Esophagus muscularis mucosa (tissue), 4 donors: ENCODE results near the gene CTNNA3. TPM values are rescaled to one million over a fixed set of nuclear protein-coding genes. Genes with fewer than 3 reads are reported as not detected.

ENCODE experiments used
- DNase-seq: peaks from one replicate; pipeline ENCODE4 v3.0.0-alpha.2; 2017; ENCODE audit errors: extremely low spot score
- H3K27ac ChIP-seq, 4 donors: fragments of 200-600 bp; sonication (generic); replicated peaks in 1 of 4; 1 replicate in 3 of 4; 2 replicates in 1 of 4; pipeline ENCODE4 v1.5.1; 2016 to 2019; ENCODE audit warnings: mild to moderate bottlenecking in 1 of 4
- H3K27me3 ChIP-seq, 4 donors: fragments of 200-600 bp; sonication (generic); one replicate each; pipeline versions ENCODE4 v1.5.1 to v1.6.0; 2016 to 2019
- H3K36me3 ChIP-seq, 4 donors: fragments of 200-600 bp; sonication (generic); one replicate each; pipeline ENCODE4 v1.5.1; 2016 to 2019
- H3K4me1 ChIP-seq, 4 donors: fragments of 200-600 bp; sonication (generic); one replicate each; pipeline ENCODE4 v1.5.1; 2016 to 2019
- H3K4me3 ChIP-seq, 4 donors: fragments of 200-600 bp; sonication (generic); 1 replicate in 2 of 4; 2 replicates in 2 of 4; pipeline ENCODE4 v1.5.1; 2016 to 2019; ENCODE audit warnings: mild to moderate bottlenecking in 4 of 4, moderate library complexity in 1 of 4
- H3K9me3 ChIP-seq, 4 donors: fragments of 200-600 bp; sonication (generic); 1 replicate in 3 of 4; 2 replicates in 1 of 4; pipeline ENCODE4 v1.5.1; 2016 to 2019
- EP300 ChIP-seq: sonication (generic); formaldehyde crosslinking; IDR thresholded peaks from one replicate; pipeline ENCODE4 v1.6.1; 2017; ENCODE audit warnings: antibody characterized with exemption
- POLR2A ChIP-seq: fragments of 450-650 bp; IDR thresholded peaks from one replicate; pipeline ENCODE4 v1.6.1; 2017; ENCODE audit warnings: antibody characterized with exemption, moderate library complexity, mild to moderate bottlenecking, low read depth
- POLR2AphosphoS5 ChIP-seq, 2 donors: sonication (generic); formaldehyde crosslinking; IDR thresholded peaks; one replicate each; pipeline ENCODE4 v1.6.1; 2017; ENCODE audit warnings: antibody characterized with exemption in 2 of 2
- WGBS: methylation state at CpG from one replicate; pipeline ENCODE4 v1.1.5; 2018; 5-methylcytosine and 5-hydroxymethylcytosine counted together
- intact Hi-C: fragments of 100-400 bp; cut with DNase I; formaldehyde crosslinking; loops from one replicate; pipeline ENCODE4 v1.15.1; 2023
- total RNA-seq, 4 donors: library from RNA; depleted of rRNA; stranded (reverse); fragments of >200 nt; gene quantifications; one replicate each; pipeline versions ENCODE4 v1.1.0 to v1.2.1, GENCODE V29; 2016
- TF ChIP-seq, protein P1 (sequence below), 3 experiments: fragments of 200-600 bp in 2 of 3; fragments of 450-650 bp in 1 of 3; sonication (generic) in 2 of 3; IDR thresholded peaks; one replicate each; pipeline ENCODE4 v1.5.1; 2017 to 2019; ENCODE audit warnings: antibody characterized with exemption in 3 of 3, mild to moderate bottlenecking in 2 of 3, moderate library complexity in 1 of 3

Gene CTNNA3
- total RNA-seq, 4 donors from 2014 or later = 5.1 to 27.8 (median 17.6) TPM

DNA sequence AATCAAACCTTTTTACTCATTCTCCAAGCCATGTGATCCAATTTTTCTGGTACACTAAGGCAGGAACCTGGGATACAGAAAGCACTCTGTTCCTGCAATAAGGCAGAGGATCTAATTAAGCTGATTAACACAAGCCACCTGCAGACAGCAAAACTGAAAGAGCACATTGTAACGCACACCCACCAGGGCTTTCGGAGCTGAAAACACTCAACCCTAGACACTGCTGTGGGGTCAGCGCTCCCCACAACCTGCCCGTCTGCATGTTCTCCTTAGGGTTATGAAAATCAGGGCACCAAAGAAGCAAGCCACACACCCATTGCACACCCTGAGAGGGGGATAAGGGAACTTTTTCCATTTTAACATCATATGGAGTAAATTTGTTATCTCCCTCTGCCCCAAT is 1792.4 kb downstream of the CTNNA3 start:
- WGBS = 95% methylated on average over 4 of the region's 4 CpGs
- intact Hi-C loops = no loop called here
- no peak overlapping the region for H3K27ac ChIP-seq
- no peaks in the 10 kb centered on the region for H3K4me1 ChIP-seq
- no peaks in the 10 kb centered on the region for H3K9me3 ChIP-seq
- TF ChIP-seq, protein P1, sequence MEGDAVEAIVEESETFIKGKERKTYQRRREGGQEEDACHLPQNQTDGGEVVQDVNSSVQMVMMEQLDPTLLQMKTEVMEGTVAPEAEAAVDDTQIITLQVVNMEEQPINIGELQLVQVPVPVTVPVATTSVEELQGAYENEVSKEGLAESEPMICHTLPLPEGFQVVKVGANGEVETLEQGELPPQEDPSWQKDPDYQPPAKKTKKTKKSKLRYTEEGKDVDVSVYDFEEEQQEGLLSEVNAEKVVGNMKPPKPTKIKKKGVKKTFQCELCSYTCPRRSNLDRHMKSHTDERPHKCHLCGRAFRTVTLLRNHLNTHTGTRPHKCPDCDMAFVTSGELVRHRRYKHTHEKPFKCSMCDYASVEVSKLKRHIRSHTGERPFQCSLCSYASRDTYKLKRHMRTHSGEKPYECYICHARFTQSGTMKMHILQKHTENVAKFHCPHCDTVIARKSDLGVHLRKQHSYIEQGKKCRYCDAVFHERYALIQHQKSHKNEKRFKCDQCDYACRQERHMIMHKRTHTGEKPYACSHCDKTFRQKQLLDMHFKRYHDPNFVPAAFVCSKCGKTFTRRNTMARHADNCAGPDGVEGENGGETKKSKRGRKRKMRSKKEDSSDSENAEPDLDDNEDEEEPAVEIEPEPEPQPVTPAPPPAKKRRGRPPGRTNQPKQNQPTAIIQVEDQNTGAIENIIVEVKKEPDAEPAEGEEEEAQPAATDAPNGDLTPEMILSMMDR (IDR thresholded peaks at IDR 0.05) = no peak
- TF ChIP-seq POLR2AphosphoS5 (IDR thresholded peaks at IDR 0.05) (no peak), EP300 (no peak), POLR2A (no peak)
- H3K27me3 ChIP-seq = no peaks in the 10 kb centered on the region
- no peak for DNase-seq
- H3K36me3 ChIP-seq = no peaks in the 10 kb centered on the region
- H3K4me3 ChIP-seq = no peak overlapping the region

DNA sequence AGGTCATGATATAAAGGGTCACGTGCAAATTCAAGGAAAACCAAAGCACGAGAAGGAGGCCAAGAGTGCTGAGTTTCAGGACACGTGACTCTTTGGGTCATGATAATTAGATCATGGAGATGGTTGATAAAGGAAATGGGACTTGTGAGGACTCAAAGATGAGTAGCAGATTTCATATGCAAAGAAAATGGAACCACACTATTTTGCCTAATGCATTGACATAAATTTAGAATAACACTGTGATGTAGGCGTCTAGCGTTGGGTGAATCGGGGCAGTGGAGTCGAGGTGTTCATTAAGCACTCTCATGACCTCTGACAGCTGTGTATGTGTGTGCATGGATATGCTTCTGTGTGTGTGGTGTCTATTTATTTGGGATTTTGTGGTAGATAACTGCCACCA is 1795.7 kb downstream of the CTNNA3 start:
- Histone ChIP-seq H3K27me3 (no peaks in the 10 kb centered on the region), H3K9me3 (no peaks in the 10 kb centered on the region), H3K4me1 (no peaks in the 10 kb centered on the region), H3K4me3 (no peak overlapping the region), H3K36me3 (no peaks in the 10 kb centered on the region), H3K27ac (no peak overlapping the region)
- no peak for TF ChIP-seq EP300
- no peak for TF ChIP-seq POLR2AphosphoS5 (IDR thresholded peaks at IDR 0.05)
- no peak for TF ChIP-seq POLR2A
- TF ChIP-seq, protein P1 (IDR thresholded peaks at IDR 0.05) = no peak
- 79% methylated on average over 7 of the region's 7 CpGs for WGBS
- no peak for DNase-seq
- intact Hi-C loops = no loop called here

DNA sequence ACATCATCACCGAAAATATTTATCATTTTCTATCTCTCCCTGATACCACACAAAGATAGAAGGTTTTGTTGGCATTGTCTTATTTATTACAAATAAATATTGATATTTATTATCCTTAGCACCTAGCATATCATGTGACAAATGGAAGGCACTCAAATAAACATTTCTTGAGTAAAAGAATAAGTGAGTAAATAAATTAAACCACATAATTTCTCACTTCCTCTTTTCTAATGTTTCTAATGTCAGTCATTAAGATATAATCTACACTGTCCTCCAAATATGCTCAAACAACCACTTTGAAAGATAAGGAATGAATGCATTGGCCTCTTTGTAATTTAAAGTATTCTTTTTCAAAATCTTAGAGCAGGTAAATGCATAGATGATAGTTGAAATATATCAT is 1797.9 kb downstream of the CTNNA3 start:
- H3K27me3 ChIP-seq = no peaks in the 10 kb centered on the region
- H3K4me3 ChIP-seq = no peak overlapping the region
- no peak for TF ChIP-seq EP300
- TF ChIP-seq, protein P1 (IDR thresholded peaks at IDR 0.05) = no peak
- no peak for TF ChIP-seq POLR2A
- TF ChIP-seq POLR2AphosphoS5 (IDR thresholded peaks at IDR 0.05) = no peak
- 75% methylated on average over 1 of the region's 1 CpG for WGBS
- DNase-seq = no peak
- H3K36me3 ChIP-seq = no peaks in the 10 kb centered on the region
- H3K9me3 ChIP-seq = no peaks in the 10 kb centered on the region
- H3K4me1 ChIP-seq = no peaks in the 10 kb centered on the region
- H3K27ac ChIP-seq = no peak overlapping the region
- intact Hi-C loops = no loop called here

DNA sequence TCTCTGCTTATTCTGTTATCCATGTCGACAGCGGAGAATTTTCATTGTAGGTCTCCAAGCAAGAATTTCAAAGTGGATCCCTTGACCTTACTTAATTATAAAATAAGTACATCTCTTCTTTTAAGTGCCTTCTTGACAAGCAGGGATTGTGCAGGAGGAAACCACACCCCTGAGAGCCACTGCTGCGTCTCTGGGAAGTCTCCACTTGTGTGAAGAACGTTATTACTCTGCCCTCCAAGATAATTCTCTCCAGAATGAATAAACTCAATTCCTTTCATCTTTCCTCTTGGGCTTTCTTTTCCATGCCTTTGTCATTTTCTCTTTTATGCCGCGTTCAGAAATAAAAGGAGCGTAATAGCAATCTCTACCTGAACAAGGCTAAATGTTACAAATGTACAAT is 1801.0 kb downstream of the CTNNA3 start:
- intact Hi-C loops = no loop called here
- WGBS = 85% methylated on average over 7 of the region's 7 CpGs
- Histone ChIP-seq H3K36me3 (no peaks in the 10 kb centered on the region), H3K9me3 (no peaks in the 10 kb centered on the region), H3K27ac (no peak overlapping the region), H3K4me3 (no peak overlapping the region), H3K4me1 (no peaks in the 10 kb centered on the region), H3K27me3 (no peaks in the 10 kb centered on the region)
- no peak for DNase-seq
- TF ChIP-seq POLR2AphosphoS5 (IDR thresholded peaks at IDR 0.05) (no peak), POLR2A (no peak), EP300 (no peak)
- TF ChIP-seq, protein P1 (IDR thresholded peaks at IDR 0.05) = no peak

DNA sequence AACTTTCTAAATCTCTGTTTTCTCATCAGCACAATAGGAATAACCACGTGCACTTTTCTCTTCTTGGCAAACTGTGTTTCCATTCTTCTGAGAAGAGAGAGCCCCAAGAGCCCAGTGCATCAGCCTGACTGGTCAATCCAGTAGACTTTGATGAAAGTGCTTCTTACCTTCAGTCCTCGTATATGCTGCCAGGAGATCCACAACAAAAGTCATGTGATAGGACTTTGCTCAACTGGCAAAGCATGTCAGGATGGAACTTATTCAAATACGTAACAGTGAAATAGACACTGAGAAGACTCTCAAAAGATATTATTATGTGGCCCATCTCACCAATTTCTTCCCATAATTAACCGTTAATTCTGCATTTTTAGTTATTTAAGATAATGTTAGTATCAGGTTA is 1801.6 kb downstream of the CTNNA3 start:
- Histone ChIP-seq H3K9me3 (no peaks in the 10 kb centered on the region), H3K36me3 (no peaks in the 10 kb centered on the region), H3K27me3 (no peaks in the 10 kb centered on the region), H3K4me3 (no peak overlapping the region), H3K27ac (no peak overlapping the region), H3K4me1 (no peaks in the 10 kb centered on the region)
- no peak for DNase-seq
- 84% methylated on average over 4 of the region's 4 CpGs for WGBS
- no peak for TF ChIP-seq POLR2A
- no peak for TF ChIP-seq EP300
- TF ChIP-seq, protein P1 (IDR thresholded peaks at IDR 0.05) = no peak
- TF ChIP-seq POLR2AphosphoS5 (IDR thresholded peaks at IDR 0.05) = no peak
- intact Hi-C loops = no loop called here
